SKM-1 treated with dmso at 0.1 percent for 144 hours (cell line): Measurements from ENCODE around the gene PYDC1.
"Not testable (repeated sequence)": the region's sequence is repeated elsewhere in the genome, so short reads cannot be mapped to it uniquely, and the experiment has no call there.

Source experiments
- DNase-seq: peaks from one replicate; lab custom pipeline; 2025; ENCODE audit not compliant: unreplicated experiment; lab: John Stamatoyannopoulos, UW

PYDC1 gene

DNA sequence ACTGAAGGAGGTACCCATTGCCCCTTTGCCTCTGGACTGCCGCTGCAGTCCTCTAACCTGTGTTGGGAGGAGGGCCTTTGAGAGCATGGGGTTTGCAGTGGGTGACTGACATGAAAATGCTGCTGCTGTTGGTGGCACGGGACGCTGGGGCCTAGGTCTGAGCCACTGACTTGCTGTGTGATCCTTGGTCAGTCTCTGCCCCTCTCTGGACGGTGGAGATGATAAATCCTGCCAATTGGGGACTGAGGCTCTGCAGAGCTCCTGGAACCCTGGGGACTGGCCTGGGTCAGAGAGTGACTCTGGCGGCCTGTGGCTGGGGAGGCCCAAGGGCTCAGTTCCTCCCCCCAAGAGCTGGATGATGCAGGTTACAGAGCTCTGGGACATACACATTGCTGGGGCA is 6.1 kb upstream of the PYDC1 start:
- no peak for DNase-seq

- no peak for DNase-seq
Measured at GRCh38 chr16:31221357-31222160, 4.6 kb upstream of the PYDC1 start.

DNA sequence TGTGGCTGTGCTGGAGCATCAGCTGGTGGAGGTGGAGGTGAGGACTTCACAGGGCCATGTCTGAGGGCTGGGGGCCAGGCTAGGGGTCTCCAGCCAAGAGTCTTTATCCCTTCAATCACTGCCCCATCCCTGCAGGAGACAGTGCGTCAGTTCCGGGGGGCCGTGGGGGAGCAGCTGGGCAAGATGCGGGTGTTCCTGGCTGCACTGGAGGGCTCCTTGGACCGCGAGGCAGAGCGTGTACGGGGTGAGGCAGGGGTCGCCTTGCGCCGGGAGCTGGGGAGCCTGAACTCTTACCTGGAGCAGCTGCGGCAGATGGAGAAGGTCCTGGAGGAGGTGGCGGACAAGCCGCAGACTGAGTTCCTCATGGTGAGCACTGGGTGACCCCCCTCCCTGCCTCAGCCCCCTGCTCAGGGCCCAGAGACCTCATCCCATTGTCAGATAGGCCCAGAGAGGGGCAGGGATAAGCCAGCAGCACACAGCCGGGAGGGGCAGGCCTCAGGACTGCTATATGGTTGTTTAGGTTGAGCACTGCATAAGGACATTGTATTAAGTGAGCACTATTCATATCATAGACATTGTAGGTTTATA is 2.3 kb upstream of the PYDC1 start:
- no peak for DNase-seq

- DNase-seq, result no peak
Measured at GRCh38 chr16:31217136-31217530, 198 bp upstream of the PYDC1 start.

GRCh38 chr16:31215287-31216162 is 1.4 kb downstream of the PYDC1 start:
- DNase-seq, result no peak

DNA sequence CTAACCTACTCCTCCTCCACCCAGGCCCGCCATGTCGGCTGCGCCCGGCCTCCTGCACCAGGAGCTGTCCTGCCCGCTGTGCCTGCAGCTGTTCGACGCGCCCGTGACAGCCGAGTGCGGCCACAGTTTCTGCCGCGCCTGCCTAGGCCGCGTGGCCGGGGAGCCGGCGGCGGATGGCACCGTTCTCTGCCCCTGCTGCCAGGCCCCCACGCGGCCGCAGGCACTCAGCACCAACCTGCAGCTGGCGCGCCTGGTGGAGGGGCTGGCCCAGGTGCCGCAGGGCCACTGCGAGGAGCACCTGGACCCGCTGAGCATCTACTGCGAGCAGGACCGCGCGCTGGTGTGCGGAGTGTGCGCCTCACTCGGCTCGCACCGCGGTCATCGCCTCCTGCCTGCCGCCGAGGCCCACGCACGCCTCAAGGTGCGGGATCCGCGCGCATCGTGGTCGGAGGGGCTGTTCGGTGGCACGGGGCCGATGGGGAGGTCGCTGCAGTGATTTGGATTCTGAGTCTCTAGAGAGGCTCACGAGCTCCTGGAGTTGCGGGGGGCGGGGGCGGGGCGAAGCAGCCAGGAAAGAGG is 2.1 kb downstream of the PYDC1 start:
- DNase-seq, result no peak

DNA sequence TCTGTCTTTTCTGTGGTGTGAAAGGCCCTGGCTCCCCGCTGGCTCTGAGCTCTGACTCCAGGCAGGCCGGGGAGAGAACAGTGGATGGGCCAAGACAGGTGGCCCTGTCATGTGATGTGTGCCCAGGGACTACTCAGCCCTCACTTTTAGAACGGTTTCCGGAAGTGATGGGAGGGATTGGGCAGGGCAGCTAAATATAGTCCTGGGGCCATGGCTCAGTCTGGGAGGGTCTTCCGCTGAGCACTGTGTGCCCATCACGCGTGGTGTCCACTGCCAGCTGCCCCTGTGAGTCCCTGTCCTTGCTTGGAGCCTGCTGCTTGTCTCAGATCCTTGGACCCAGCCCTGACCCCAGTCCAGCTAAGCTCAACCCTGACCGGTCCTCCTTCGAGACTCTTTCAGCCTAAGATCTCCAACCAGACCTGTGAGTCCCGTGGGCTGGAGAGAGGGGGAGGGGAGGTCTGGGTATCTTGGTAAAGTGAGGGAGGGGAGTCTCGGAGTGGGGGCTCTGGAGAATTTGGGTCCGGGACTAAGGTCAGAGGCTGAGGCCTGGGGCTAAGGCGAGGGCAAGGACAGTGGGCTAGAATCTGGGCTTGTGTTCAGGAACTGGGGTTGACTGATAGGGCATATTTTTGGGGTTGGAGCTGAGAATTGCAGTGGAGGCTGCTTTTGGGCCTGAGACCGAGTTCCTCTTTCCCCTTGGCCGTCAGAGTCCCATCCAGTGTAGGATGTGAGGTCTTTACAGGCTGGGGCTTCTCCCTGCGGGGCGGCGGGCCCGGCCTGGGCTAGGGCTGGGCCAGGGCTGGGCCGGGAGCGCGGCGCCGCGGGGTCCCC is 2.8 kb downstream of the PYDC1 start, which contains the start of gene TRIM72:
Gene TRIM72, plus strand, starts transcription at position 243 of the 831 bp plus-strand sequence. CDS start 620 bp downstream, outside the sequence.
- no peak for DNase-seq

DNA sequence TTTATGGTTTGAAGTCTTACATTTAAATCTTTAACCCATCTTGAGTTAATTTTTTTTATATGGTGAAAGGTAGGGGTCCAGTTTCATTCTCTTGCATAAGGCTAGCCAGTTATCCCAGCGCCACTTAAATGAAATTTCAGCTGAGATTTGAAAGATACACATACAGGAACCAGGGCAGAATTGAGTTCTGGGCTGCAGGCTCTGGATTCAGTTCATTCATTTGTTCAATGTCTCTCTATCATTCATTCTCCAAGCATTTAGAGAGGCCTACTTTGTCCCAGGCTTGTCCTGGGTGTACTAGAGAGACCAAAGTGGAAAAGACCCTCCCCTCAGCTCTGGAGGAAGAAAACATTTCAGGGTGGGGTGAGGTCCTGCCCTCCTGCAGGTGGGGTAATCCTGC is 3.6 kb downstream of the PYDC1 start:
- no peak for DNase-seq

GRCh38 chr16:31206776-31207175 is 10.2 kb downstream of the PYDC1 start:
- DNase-seq, result no peak

DNA sequence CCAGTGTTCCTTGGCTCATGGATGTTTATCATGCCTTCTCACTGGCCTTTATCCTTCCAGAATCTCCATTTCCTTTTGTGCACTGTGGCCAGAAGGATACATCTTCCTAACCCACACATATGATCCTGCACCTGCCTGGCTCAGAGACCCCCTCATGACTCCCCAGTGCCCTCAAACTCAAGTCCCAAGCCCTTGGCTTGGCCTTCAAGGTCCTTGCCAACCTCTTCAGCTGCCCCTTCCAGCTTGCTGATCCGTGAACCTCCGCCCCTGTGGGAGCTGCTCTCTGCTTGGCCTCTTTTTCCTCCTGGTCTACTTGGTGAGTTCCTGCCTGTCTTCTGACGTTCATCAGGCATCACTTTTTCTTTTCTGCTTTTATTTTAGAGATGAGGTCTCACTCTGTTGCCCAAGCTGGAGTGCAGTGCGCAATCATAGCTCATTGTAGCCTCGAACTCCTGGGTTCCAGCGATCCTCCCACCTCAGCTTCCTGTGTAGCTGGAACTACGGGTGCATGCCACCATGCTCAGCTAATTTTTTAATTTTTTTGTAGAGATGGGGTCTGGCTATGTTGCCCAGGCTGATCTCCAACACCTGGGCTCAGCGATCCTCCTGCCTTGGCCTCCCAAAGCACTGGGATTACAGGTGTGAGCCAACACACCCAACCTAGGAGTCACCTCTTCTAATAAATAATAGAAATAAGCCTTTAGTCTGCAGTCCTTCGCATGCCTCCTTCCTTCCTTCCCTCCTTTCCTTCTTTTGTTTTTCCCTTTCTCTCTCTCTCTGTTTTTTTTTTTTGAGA is 11.9 kb downstream of the PYDC1 start:
- DNase-seq, result no peak

- peak; percentile 73 for DNase-seq
Measured at GRCh38 chr16:31202414-31203375, 14.2 kb downstream of the PYDC1 start, which contains the start of gene PYCARD. PYCARD (minus strand) TSS chr16:31202760; CDS start chr16:31202690, 70 bp downstream.

- DNase-seq, result peak; percentile 64
Measured at GRCh38 chr16:31201582-31202413, 15.1 kb downstream of the PYDC1 start.

DNA sequence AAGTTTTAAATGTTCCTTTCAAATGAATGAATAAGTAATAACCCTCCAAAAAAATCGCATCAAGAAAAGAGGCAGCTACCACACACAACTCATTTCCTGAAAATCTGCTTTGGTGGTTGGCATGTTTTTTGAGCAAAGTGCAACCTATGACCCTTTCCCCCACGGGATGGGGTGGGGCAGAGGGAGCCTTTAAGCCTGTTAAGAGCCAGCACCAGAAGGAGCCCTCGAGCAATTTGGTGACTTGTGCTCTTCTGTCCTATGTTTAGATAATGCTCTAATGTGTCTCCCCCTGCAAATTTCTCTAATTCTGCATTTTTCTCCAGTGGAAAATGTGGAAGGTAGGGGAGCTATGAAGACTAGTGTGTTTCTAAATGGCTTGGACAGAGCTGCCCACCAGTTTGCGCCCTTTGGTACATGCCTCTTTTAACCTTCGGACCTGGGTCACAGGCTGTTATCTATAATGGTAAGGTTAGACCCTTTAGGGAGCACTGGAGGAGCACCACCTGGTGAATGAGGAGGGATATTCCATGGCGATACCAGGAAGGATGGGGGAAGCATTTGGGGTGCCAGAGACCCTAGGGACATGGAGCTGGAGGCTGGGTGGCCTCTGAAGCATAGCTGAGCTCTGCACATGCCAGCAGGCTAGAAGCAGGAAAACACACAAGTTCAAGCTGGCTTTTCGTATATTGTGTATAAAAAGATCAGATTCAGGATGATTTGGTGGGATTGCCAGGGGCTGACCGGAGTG is 15.9 kb downstream of the PYDC1 start:
- DNase-seq, result peak; percentile 31

- not testable (repeated sequence) for DNase-seq
Measured at GRCh38 chr16:31200111-31200510, 16.8 kb downstream of the PYDC1 start.

- DNase-seq, result no peak
Measured at GRCh38 chr16:31199430-31200041, 17.4 kb downstream of the PYDC1 start.

DNA sequence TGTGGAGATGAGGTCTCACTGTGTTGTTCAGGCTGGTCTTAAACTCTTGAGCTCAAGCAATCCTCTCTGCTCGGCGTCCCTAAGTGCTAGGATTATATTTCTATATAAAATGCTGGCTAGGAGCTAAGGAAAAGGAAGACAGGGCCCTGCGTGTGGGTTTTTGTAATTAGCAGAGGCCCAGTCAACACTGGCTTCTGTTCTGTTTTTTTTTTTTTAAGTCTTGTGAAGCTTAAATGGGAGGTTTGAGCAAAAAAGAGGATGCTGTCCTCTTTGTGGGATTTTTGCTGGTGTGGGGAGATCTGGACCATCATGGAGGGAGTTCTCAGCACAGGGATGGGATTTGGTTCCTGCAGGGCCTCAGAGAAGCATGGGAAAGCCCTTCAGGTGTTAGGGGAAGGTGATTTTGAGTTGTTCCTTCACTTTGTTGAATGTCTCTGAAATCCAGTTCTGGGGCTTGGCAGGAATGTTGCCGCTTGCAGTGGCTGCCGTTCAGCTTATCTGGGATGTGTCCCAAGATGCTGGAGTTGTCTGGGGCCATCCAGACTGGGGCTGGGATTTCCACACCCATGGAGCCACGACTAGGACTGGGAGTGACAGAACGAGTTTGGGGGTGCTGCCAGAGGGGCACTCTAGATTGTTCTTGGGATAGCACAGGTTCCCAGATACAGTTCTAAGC is 18.6 kb downstream of the PYDC1 start:
- no peak for DNase-seq
